Activated CD4-positive, alpha-beta T cell treated with anti-CD3 and anti-CD28 coated beads for 24 hours (primary cell): ENCODE data around the gene DLGAP1.

ENCODE experiments used
- DNase-seq, 2 donors: peaks; one replicate each; pipeline ENCODE4 v3.0.0-alpha.2; 2020; ENCODE audit warnings: low read depth in 2 of 2

DLGAP1 gene

DNA sequence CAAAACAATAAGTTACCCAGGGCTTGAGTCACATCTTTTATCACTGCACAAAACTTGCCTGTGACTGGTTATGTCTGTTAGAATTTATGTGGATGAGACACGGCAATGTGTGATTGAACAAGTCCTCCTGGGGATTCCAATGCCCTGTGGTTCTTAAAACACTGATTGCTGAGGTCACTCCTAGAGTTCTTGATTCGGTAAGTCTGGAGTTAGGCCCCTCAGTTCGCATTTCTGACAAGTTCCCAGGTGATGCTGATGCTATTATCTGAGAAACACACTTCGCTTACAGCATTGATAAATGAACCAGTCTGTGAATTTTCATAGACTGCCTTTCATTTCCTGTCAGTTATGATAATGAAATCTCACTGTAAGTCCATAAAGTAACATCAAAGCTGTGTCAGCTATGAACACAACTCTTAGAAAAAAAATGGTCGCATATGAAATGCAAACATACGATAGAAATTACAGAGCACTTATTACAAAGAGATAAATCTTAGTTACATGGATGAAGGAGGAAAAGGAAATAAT lies 214.0 kb downstream of the DLGAP1 start:
- DNase-seq = no peak

DNA sequence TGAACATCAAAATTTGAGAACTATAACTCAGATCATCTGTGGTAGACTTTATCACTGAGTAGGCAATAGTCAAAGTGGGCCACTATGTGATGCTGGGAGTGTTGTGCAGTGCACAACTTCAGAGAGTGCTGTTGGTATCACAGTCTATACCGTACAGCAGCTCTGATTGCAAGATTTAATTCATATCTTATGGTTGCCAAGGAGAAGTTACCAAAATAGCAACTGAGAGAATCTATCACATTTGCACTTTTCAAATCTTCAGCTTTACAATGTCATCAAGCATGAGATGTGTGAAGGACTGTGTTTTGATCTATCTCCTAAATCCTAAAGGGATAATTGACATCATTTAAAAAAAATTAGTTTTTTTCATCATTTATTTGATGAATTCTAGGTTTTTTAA lies 216.1 kb downstream of the DLGAP1 start:
- DNase-seq = no peak

DNA sequence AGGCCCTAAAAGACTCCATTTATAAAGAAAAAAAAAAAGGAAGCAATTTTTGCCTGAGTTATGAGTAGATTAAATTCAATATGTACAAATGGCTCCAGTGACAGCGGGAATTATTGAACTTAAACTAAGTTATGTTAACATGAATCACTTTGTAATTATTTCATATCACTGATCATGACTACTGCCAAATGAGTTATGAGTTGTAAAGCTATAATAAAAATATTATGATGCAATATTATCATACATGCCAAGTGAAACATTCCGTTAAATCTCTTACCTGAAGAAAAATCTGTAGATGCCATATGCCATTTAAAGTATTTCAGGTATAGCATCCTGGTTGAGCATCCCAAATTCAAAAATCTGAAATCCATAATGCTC lies 217.5 kb downstream of the DLGAP1 start:
- no peak for DNase-seq

DNA sequence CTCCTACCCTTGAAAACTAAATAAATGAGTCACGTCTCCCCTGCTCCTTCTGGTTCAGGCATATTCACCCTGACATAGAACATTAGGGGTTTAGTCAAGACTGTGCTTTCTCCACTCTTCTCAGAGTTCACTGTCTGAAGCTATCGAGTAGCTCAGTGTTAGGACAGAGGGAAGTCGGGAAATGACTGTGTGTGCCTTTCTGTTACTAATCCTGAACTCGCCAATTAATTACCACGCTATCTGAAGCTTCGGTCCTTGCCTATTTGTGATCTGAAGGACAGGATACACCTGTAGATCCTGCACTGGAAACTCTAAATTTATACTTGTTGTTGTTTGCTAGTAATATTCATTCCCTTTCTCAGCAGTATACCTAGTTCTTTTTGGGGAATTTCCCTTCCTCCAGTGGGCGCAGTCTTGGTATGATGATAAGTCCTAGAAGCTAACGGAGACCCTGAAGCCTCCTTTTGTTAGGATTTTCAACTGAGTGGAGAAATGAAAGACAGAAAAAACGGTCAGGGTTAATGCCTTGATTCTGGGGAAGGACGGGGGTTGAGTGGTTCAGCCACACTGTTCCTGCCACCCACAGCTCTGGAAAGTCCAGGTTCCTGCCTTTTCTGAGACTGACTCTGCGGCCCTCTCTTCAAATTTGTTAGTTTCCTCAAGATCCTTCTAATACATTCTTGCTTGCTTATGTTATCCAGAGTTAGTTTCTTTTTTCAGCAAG lies 218.0 kb downstream of the DLGAP1 start:
- DNase-seq = no peak

DNA sequence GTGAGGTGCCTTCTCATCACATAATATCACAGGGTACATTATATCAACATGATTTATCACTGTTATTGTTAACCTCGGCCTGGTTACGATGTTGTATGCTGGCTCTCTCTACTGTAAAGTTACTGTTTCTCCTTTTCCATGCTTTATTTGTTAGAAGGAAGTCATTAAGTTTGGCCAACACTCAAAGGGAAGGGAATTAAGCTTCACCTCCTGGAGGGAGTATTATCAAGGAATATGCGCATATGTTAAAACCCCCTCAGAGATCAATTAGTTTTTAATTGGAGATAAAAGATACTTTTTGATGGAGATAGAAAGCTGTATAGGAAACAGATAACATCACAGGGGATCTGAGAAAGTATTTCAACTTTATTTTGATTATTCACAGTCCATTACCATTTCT lies 221.6 kb downstream of the DLGAP1 start:
- DNase-seq = no peak

DNA sequence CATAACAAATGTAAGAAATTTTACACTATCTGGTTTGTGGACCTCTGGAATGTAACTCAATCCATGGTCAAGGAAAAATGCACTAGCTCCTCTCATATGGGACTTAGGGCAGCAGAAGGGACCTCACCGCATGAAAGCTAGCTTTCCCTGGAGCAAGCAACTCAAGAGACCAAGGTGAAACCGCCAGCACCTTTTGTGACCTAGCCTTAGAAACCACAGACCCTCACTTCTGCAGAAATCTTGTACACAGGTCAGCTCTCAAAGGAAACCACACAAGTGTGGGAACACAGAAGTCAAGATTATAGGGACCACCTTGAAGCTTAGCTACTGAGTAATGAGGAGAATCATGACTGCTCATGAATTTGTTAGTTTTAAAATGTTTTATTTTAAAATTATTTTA lies 222.5 kb downstream of the DLGAP1 start:
- no peak for DNase-seq

DNA sequence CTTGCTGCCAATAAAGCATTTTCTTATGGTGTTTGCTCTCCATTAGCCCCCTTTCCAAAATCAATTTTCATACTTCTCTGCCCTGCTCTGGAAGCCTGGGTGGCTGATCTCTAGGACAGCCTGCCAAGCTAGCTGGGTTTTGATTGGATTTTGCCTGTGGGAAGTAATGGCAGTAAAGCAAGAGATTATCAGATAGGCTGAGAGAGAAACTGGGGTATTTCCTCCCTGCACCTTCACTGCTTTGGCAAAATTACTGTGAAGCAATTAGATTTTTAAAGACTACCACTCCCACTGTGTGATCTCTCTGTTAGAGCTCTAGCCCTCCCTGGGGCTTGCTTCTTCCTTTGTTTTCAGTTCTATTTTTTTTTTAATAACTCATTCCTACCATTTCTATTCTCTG lies 223.8 kb downstream of the DLGAP1 start:
- DNase-seq = no peak

DNA sequence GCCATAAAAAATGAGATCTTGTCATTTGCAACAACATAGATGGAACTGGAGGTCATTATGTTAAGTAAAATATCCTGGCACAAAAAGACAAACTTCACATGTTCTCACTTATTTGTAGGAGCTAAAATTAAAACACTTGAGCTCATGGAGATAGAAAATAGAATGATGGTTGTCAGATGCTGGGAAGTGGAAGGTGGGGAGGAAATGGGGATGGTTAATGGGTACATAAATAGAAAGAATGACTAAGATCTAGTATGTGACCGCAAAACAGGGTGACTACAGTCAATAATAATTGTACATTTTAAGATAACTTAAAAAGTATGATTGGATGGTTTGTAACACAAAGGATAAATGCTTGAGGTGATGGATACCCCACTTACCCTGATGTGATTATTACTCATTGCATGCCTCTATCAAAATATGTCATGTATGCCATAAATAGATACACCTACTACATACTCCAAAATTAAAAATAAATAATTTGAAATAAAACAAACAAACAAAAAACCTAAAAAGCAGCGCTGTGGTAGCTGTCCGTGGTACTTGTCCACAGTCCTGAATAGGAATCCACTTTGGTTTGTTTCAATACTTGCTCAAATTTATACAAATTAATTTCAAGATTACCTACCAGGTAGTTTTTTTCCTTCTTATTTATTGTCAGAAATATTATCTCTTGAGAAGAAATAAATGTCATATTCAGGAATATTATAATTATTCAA lies 224.5 kb downstream of the DLGAP1 start:
- DNase-seq = no peak

DNA sequence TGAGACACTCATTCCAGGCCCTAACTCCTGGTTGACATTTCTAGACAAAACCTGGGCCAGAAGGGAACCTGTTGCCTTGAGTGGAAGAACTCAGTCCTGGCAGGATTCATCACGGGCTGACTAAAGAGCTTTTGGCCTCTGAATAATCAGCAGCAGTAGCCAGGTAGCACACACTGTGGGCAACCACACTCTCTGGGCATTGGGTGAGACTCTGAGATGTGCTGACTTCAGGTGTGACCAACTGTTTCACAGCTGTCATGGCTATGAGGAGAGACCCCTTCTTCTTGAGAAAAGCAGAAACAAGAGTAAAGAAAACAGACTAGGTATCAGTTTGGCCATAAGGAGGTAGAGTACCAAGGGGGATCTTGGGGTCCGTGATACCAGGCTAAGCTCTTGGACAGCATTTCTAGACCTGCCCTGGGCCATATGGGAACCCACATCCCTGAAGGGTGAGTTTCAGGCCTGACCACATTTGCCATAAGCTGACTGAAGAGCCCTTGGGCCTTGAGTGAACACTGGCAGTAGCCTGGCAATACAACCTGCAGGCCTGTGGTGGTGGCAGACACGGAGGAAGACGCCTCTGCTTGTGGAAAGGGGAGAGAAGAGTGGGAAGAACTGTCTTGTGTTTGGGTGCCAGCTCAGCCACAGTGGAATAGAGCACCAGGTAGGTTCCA lies 230.9 kb downstream of the DLGAP1 start:
- DNase-seq = no peak

DNA sequence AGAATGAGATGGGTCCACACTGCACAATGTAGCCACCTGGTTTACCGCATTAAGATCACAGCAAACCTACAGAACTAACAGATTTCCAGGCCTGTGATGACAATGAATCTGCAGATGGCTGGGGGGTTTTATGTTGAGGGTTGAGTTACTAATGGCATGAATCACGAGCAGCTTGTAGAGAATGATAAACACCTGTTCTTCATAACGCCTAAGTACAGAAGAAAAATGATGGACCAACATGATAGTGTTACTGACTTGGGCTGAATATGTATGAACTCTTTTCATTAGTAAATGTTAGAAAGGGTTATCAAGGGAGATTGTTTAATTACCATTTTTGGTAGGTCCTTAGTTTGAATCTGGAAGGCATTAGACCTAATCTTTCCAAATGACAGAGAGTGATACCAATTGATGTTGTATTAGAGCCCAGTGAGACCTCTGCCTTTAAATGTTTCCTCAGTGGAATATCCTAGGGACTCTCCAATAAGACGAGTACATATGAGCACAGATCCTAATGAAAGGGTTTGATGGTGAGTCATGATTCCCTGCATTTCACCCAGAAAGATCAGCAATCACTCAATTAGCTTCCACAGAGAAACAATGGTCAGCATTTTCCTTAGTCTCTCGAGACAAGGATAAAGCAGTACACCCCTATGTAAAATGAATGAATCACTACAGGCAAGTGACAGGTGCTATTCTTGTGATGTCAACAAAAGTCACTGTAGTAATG lies 243.8 kb downstream of the DLGAP1 start:
- DNase-seq = no peak

DNA sequence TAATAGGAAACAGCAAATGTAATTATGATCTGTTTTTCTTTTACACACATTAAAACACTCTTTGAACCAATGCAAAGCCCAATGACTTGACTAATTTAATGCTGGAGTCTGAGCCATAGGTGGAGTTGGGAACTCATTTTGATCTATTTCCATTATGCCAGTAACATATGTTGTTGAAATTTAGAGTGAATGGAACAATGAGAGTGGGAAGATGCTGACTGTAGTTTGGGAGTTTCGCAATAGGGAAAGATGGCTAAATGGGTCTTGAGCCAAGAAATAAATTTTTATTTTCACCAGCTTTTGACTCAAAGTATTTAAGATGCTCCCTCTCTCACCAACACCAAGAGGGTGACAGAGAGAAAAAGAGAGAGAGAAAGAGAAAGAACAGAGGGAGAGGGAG lies 246.7 kb downstream of the DLGAP1 start:
- DNase-seq = no peak

DNA sequence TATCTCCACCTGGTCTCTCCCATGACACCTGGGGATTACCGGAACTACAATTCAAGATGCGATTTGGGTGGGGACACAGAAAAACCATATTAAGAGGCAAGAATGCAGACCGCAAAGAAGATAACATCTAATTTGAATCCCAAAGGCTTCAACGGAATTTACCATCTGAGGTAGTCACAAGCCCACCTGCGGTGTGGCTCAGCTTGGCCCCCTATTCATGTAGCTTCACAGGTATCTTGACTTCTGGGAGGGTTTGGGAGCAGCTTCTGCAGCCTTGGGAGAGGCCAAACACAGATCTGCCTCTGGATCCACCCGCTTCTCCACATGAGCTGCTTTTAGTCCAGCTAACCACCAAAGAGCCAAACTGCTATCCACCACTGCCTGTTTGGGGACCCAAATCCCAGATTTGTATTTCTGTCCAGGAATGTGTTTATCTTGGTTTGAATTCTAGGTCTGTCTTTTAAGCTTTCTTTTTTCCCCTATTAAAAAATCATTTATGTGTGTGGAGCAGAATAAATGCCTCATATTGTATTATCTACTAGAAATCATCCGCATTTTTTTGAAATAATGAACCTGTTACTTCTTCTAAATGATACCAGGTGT lies 247.6 kb downstream of the DLGAP1 start:
- no peak for DNase-seq

DNA sequence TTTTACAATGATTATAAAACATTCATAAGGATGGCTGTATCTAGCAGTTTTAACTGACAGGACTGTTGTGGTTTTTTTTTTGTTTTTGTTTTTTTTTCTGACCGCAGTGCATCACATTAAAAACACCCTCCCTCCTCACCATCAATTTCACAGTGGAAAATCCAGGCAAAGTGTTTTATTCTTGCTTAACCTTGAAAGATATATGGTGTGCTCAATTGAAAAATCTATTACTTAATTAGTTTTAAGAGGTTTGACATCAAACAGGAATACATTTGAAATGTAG lies 250.7 kb downstream of the DLGAP1 start:
- DNase-seq = no peak

DNA sequence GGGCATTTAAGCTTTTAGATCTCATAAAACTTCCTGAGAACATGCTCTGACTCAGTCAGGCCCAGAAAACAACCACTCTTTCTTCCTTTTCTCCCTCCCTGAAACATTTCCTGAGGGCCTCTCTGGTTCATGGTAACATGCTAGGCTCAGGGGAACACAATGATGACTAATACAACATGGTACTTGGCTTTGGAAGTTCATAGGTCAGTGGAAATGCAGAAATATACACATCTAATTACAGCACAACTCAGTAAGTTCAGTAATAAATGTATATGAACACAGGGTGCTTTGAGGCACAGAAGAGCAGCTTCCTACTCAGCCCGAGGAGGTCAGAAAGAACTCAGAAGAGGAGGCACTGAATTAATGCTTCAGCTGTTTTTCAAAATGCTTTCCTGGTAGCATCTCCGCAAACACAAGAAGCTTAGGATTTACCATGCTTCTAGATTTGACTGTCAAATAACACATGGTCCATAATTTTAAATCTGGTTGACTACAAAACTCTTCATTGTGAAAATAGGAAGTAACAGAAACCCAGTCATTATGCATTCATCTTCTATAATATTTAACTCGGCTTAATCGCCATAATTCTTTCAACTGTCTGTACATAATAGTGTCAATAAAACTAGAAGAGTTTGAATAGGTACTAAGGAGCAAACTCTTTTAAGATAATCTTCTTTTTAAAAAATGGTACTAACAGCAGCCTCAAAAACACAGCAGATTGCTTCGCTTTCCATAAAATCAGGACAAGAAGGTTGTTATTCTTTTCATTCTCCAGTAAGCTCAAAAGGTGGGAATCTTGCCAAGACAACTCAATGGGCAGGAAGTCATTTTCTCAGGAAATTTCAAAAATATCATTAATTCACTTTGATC lies 251.3 kb downstream of the DLGAP1 start:
- no peak for DNase-seq

DNA sequence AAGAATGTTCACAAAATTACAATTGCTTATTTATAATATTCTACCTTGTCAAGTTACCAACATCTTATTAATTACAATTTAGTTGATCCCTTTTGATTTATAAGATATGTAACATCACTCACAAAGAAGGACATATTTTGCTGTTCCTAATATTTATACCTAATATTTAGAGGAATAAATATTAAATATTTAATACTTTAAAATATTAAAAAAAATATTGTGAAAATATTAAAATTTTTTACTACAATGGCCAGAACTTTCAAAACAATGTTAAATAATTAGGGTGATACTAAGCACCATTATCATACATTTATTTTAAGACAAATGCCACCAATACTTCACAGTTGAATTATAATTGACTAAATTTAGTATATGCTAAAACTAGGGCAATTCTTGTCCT lies 254.7 kb downstream of the DLGAP1 start:
- no peak for DNase-seq

DNA sequence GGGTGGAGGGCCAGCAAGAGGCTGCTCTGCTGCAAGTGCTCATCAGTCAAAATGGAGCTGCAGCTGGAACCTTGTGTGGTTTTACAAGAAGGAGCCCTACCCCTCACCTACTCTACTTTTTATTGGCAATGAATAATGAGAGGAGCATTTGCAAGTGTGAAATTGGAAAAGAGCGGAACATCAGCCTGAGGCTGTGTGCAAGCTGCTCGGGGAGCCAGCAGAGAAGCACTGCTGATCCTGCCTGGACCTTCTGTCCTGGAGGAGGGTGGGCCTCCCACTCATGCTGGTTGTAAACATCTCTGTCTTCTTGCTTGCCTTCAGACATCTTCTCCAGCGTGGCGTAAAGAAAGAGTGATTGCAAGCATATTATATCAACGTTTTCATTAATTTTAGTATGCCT lies 256.2 kb downstream of the DLGAP1 start:
- DNase-seq = no peak

DNA sequence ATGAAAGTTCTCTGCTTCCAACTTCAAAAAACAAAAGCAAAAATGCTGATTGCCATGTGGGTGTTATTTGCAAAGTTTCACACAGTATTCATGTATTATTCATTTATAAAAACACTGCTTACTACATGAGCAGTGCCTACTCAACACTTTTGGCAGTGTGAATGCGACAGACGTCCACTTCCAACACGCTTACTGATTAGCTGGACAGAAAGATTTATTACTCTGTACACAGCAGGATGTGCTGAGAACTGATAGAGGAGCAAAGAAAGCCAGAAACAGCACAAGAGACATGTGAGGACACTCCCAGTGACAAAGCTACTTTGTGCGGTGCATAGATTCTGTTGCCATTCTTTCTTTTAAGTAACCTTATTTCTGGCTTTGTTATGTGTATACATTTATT lies 258.8 kb downstream of the DLGAP1 start:
- no peak for DNase-seq

DNA sequence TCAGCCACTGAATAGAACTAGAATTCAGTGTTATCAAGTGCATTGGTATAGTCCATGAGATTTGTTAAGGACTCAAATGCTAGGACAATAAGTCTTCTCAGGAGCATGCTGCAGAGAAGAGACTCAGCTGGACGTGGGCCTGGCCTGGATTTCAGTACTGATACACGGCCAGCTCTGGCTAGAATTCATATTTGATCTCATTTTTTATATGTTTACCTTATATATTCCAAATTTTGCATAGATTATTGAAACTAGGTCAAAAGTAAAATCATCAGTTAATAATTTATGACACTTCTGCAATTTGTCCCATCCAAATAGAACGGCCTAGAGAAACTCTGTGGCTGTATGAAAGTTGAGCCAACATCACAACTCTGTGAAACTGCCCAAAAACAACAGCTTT lies 262.0 kb downstream of the DLGAP1 start:
- DNase-seq = no peak

DNA sequence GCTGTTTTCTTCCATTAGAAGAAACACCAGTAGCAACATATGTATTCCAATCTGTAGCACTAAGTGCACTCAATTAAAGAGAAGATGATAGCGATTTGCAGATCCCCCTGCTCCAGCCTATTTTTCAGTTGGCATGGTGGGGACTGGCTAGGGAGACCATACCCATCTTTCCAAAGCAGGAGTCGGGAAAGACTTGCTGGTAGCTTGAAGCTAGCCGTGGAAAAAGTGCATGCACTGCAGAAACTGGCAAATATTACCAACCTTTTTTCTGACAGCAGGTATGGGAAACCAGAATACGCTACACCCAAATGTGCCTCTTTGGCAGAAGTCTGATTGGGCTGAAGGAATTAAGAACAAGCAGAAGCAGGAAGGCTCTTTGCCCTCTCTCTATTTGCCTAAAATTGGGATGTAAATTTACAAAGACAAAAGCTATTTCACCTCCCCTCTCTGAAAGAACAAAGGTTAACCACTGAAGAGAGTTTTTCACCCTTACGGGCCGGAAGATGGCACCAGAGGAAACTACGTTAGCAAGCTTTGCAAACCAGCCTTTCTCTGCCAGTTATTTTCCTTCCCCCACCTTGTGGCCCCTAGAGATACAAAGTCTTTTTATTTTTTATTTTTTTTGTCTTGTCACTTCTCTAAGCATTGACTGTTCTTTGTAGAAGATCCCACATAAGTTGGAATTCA lies 273.1 kb downstream of the DLGAP1 start:
- no peak for DNase-seq

DNA sequence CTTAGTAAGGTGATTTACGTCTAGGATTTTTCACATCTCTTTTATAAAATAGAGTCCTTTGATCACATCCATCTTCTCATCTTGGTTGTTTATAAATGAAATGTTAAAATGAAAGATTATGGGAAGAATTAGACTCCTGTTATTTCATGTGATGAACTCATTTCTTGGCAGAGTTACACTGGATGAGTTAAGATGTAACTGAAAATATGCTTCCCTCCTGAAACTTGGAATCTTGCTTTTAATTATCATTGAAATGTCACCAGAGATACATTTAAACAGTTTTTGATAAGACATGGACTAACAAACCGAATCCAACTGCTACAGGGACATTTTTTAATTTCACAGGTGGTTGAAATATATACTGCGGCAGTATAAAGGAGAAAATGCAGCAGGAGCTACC lies 274.0 kb downstream of the DLGAP1 start:
- DNase-seq = no peak
